Activated CD4-positive, alpha-beta T cell treated with anti-CD3 and anti-CD28 coated beads for 48 hours (primary cell): ENCODE data around the gene TRPC4AP.

Experiments
- DNase-seq: peaks from one replicate; pipeline ENCODE4 v3.0.0-alpha.2; 2020

Gene TRPC4AP

GRCh38 chr20:35000922-35001595, 91.5 kb downstream of the TRPC4AP start:
- DNase-seq = no peak

GRCh38 chr20:35000311-35000921, 92.2 kb downstream of the TRPC4AP start:
- DNase-seq = no peak

GRCh38 chr20:34999782-35000181, 92.8 kb downstream of the TRPC4AP start:
- no peak for DNase-seq

GRCh38 chr20:34999021-34999451, 93.6 kb downstream of the TRPC4AP start:
- no peak for DNase-seq

GRCh38 chr20:34998331-34998950, 94.2 kb downstream of the TRPC4AP start:
- DNase-seq = no peak

- no peak for DNase-seq
Measured at GRCh38 chr20:34997774-34998173, 94.8 kb downstream of the TRPC4AP start.

GRCh38 chr20:34997131-34997561, 95.5 kb downstream of the TRPC4AP start:
- no peak for DNase-seq

GRCh38 chr20:34996243-34997028, 96.2 kb downstream of the TRPC4AP start:
- DNase-seq = no peak

- DNase-seq = no peak
Measured at GRCh38 chr20:34995696-34996095, 96.9 kb downstream of the TRPC4AP start.

GRCh38 chr20:34995192-34995591, 97.4 kb downstream of the TRPC4AP start:
- DNase-seq = no peak

- no peak for DNase-seq
Measured at GRCh38 chr20:34994509-34995131, 98.0 kb downstream of the TRPC4AP start.

- DNase-seq = no peak
Measured at GRCh38 chr20:34993941-34994508, 98.6 kb downstream of the TRPC4AP start.

GRCh38 chr20:34992751-34993417, 99.7 kb downstream of the TRPC4AP start:
- no peak for DNase-seq

GRCh38 chr20:34990661-34991214, 101.9 kb downstream of the TRPC4AP start:
- no peak for DNase-seq

GRCh38 chr20:34990231-34990630, 102.4 kb downstream of the TRPC4AP start:
- no peak for DNase-seq

- DNase-seq = no peak
Measured at GRCh38 chr20:34989670-34990069, 102.9 kb downstream of the TRPC4AP start.

- DNase-seq = no peak
Measured at GRCh38 chr20:34989118-34989517, 103.5 kb downstream of the TRPC4AP start.

GRCh38 chr20:34988191-34988540, 104.4 kb downstream of the TRPC4AP start:
- DNase-seq = no peak

GRCh38 chr20:34987288-34988190, 105.1 kb downstream of the TRPC4AP start:
- no peak for DNase-seq
